Measurements from ENCODE around the gene SERPINF2.
"Not testable (repeated sequence)": the region's sequence is repeated elsewhere in the genome, so short reads cannot be mapped to it uniquely, and the experiment has no call there.

SERPINF2 gene

DNA sequence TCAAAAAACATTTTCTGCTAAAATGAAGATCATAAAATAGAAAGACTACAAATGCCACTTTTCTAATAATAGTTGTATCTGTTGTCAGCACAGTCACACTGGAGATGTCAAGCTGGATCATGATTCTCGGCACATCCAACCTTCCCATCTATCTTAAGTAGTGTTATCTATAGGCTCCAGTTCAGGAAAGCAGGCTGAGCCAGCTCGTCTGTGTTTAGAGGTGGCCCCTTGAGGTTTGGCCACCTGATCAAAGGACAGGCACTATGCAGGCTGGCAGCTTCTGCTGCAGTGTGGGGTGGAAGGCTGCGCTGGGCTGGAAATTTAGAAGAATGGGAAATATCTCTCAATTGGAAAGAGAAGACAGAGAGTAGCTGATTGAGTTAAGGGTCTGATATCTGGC lies 54.7 kb downstream of the SERPINF2 start:
- DNase-seq = no peak

DNA sequence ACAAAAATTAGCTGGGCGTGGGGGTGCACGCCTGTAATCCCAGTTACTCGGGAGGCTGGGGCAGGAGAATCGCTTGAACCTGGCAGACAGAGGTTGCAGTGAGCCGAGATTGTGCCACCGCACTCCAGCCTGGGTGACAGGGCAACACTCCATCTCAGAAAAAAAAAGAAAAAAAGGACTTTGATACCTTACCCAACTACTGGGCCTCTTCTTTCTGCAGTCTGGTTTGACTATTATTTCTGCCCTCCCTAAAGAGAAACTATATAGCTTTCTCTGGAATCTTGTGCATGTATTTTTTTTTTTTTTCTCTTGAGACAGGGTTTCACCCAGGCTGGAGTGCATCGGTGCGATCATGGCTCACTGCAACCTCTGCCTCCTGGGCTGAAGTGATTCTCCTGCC lies 55.2 kb downstream of the SERPINF2 start:
- not testable (repeated sequence) for DNase-seq

DNA sequence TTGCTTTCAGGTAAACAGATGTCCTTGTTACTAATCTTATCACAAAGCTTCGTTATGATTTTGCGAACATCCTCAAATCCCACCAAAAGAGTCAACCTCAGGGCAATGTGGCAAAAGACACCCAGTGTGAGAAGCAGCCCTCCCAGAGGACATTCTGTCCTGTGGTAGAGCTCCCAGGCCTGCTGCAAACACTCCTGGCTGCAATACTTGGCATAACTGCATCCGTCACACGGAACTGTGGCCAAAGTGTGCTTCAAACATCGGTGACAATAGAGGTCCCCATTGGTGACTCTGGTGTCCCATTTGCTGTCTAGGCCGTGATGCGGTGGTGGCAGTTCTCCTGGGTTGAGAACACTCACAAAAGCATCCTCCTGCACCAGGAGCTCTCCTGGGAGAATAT lies 57.6 kb downstream of the SERPINF2 start:
- no peak for DNase-seq

DNA sequence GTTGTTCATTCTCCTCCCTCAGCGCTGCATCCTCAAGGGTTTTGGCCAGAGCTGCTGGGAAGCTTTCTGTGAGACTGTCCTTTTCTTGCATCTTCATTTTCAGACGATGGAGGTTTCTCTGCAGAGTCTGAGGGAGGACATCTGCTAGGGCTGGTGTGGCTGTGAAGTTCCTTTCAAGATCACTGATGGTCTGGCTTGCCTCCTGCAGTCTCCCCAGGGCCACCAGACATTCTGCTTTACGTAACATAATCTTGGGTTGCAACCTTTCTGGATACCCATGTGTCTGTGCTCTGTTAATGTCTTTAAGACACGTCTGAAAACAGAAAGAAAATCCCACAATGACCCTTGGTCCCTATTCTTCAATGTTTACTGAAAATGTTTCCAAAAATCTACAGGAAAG lies 58.0 kb downstream of the SERPINF2 start:
- DNase-seq = no peak

DNA sequence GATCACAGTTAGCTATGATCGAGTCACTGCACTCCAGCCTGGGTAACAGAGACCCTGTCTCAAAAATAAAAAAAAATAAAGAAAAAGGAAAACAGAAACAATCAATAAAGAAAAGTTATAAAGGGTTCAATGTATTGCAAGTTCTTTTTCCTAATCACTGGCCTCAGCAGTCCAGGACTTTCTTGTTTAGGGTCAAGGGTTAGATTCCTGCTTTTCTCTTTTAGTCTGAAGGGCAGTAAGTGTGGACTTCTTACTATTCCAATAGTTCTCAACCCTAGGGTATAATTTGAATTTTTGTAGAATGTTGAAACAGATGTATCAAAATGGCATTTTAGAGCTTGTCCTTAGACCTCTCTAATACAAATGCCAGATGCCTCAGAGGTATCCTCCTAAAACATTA lies 59.8 kb downstream of the SERPINF2 start:
- no peak for DNase-seq

DNA sequence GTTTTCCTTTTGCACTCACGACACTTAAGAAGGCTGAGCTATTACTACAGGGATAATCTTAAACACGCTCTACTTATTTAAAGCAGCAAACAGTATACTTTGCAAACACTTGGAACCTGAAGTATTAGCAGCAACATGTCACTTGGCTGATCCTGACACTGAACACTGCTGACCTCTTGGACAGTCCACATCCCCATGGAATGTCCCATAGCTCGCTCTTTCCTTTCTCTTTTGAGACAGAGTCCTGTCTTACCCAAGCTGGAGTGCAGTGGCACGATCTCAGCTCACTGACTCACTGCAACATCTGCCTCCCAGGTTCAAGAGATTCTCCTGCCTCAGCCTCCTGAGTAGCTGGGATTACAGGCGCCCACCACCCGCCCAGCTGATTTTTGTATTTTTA lies 60.6 kb downstream of the SERPINF2 start:
- DNase-seq = no peak
